ENCODE measurements around the gene ANKRD27. TPM values are rescaled to one million over a fixed set of nuclear protein-coding genes. Genes with fewer than 3 reads are reported as not detected.

The ANKRD27 gene
- total RNA-seq, 1 donor from 2014 or later, result 28.2 TPM

Other genes starting within 250 kb of the ANKRD27 start
- gene PDCD5, start 94.0 kb downstream of the ANKRD27 start, total RNA-seq, result 203 TPM in 2 replicates
- gene RGS9BP, start 668 bp upstream of the ANKRD27 start, total RNA-seq, result 0.17 TPM in 1 of 2 replicates, not detected in the other
- 24.4 and 26.2 TPM in 2 replicates for gene NUDT19, start 16.6 kb upstream of the ANKRD27 start, total RNA-seq
- 0.18 and 0.20 TPM in 2 replicates for gene TDRD12, start 44.6 kb upstream of the ANKRD27 start, total RNA-seq
- 0.18 and 0.49 TPM in 2 replicates for gene SLC7A9, start 194.6 kb upstream of the ANKRD27 start, total RNA-seq

All from activated T-helper 1 cell treated with anti-CD3 and anti-CD28 coated beads, Interleukin-12 subunit alpha, Interleukin-12 subunit beta, Interleukin-2, Interleukin-4 antibody, amounts not matched to agents 30 ng/mL and 10 ng/mL and 1 ng/mL, durations not matched to agents 14 hours and 24 hours and 36 hours (primary cell).